Measurements from ENCODE around the gene URI1. TPM values are rescaled to one million over a fixed set of nuclear protein-coding genes. Genes with fewer than 3 reads are reported as not detected.
"Not testable (repeated sequence)": the region's sequence is repeated elsewhere in the genome, so short reads cannot be mapped to it uniquely, and the experiment has no call there.

URI1 gene
- total RNA-seq, 1 donor from 2014 or later, result 43.7 TPM

DNA sequence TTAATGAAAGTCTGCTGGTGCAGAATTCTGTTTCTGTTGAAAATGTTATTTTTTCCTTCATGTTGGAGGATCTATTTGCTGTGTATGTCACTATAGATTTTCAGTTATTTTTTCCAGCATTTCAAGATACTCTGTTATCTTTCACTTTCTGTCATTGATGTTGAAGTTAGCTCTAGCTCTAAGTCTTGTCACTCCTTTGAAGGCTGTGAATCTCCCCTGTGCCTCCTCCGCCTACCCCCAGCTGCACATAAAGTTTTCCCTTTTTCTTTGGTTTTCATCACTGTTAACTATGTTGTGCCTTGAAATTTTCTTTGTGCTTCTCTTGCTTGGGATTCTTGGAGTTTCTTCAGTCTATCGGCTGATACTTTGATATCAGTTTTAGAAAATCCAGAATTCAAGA, 20.8 kb downstream of the URI1 start:
- no peak overlapping the region for H3K4me3 Mint-ChIP-seq (ENCODE audit: unreplicated experiment)
- no peak for DNase-seq (ENCODE audit: extremely low spot score, unreplicated experiment)
- H3K27me3 Mint-ChIP-seq (ENCODE audit: unreplicated experiment), result no peaks in the 10 kb centered on the region
- H3K36me3 Mint-ChIP-seq (ENCODE audit: unreplicated experiment), result peaks cover 2% of the 10 kb centered on the region
- no peak overlapping the region for H3K27ac Mint-ChIP-seq (ENCODE audit: unreplicated experiment)
- H3K9me3 Mint-ChIP-seq (ENCODE audit: unreplicated experiment), result no peaks in the 10 kb centered on the region
- peaks cover 49% of the 10 kb centered on the region for H3K4me1 Mint-ChIP-seq (ENCODE audit: unreplicated experiment)
- TF ChIP-seq, protein P1, sequence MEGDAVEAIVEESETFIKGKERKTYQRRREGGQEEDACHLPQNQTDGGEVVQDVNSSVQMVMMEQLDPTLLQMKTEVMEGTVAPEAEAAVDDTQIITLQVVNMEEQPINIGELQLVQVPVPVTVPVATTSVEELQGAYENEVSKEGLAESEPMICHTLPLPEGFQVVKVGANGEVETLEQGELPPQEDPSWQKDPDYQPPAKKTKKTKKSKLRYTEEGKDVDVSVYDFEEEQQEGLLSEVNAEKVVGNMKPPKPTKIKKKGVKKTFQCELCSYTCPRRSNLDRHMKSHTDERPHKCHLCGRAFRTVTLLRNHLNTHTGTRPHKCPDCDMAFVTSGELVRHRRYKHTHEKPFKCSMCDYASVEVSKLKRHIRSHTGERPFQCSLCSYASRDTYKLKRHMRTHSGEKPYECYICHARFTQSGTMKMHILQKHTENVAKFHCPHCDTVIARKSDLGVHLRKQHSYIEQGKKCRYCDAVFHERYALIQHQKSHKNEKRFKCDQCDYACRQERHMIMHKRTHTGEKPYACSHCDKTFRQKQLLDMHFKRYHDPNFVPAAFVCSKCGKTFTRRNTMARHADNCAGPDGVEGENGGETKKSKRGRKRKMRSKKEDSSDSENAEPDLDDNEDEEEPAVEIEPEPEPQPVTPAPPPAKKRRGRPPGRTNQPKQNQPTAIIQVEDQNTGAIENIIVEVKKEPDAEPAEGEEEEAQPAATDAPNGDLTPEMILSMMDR (IDR thresholded peaks at IDR 0.05), result no peak

DNA sequence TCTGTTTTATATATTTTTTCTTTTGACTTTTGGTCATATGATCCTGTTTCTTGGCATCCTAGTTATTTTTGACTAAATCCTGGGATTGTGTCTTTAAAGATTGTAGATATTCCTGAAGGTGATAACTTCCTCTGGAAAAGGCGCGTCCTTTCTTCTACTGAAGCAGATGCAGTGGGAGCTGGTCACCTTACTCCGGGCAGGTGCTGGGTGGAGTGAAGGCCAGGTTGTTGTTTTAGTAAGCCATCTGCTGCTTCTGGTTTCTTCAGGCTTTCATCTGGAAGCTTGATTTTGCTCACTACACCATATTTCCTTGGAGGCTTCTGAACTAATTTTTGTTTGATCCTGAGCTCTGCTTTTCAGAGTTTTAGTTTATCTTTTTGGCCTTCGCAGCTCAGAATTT, 21.5 kb downstream of the URI1 start:
- TF ChIP-seq, protein P1 (IDR thresholded peaks at IDR 0.05), result no peak
- Mint-ChIP-seq H3K9me3 (ENCODE audit: unreplicated experiment) (no peaks in the 10 kb centered on the region), H3K4me3 (ENCODE audit: unreplicated experiment) (no peak overlapping the region), H3K36me3 (ENCODE audit: unreplicated experiment) (peaks cover 2% of the 10 kb centered on the region), H3K27ac (ENCODE audit: unreplicated experiment) (no peak overlapping the region), H3K4me1 (ENCODE audit: unreplicated experiment) (peaks cover 51% of the 10 kb centered on the region), H3K27me3 (ENCODE audit: unreplicated experiment) (no peaks in the 10 kb centered on the region)
- no peak for DNase-seq (ENCODE audit: extremely low spot score, unreplicated experiment)

DNA sequence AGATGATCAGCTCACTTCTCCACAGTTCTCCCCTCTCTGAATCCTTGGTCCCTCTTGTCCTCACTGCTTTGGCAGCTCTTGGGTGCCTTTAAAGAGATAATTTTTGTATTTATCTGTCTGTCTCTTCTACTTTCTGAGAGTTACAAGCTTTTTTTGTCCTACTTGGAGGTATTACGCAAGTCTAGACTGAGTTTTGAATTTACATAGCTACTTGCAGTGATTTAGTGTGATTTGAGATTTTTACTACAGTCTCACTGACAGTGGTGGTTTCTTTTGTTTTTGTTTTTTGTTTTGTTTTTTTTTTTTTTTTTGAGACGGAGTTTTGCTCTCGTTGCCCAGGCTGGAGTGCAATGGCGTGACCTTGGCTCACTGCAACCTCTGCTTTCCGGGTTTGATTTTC, 22.1 kb downstream of the URI1 start:
- Mint-ChIP-seq H3K9me3 (ENCODE audit: unreplicated experiment) (no peaks in the 10 kb centered on the region), H3K4me3 (ENCODE audit: unreplicated experiment) (no peak overlapping the region), H3K36me3 (ENCODE audit: unreplicated experiment) (peaks cover 2% of the 10 kb centered on the region), H3K27ac (ENCODE audit: unreplicated experiment) (peak overlapping the region; percentile 3), H3K4me1 (ENCODE audit: unreplicated experiment) (peaks cover 51% of the 10 kb centered on the region), H3K27me3 (ENCODE audit: unreplicated experiment) (no peaks in the 10 kb centered on the region)
- DNase-seq (ENCODE audit: extremely low spot score, unreplicated experiment), result no peak
- TF ChIP-seq, protein P1 (IDR thresholded peaks at IDR 0.05), result no peak

DNA sequence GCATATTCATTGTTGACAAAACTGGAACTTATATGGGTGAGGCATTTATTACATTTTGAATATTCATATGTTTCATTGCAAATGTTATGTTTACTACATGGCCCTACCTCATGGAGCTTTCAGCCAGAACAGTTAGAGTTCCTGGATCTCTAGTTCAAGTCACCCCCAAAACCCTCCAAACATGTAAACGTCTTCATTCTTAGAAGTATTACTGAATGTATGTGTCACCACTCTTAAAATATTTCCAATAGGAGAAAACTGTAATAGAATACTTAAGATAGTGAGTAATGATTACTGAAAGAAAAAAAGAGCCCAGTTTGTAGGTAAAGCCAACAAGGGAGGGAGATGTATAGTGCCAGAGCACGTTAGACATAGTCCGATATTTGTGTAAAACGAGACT, 23.5 kb downstream of the URI1 start:
- TF ChIP-seq, protein P1 (IDR thresholded peaks at IDR 0.05), result no peak
- Mint-ChIP-seq H3K9me3 (ENCODE audit: unreplicated experiment) (no peaks in the 10 kb centered on the region), H3K27ac (ENCODE audit: unreplicated experiment) (no peak overlapping the region), H3K4me1 (ENCODE audit: unreplicated experiment) (peaks cover 51% of the 10 kb centered on the region), H3K36me3 (ENCODE audit: unreplicated experiment) (peaks cover 2% of the 10 kb centered on the region), H3K27me3 (ENCODE audit: unreplicated experiment) (no peaks in the 10 kb centered on the region), H3K4me3 (ENCODE audit: unreplicated experiment) (no peak overlapping the region)
- no peak for DNase-seq (ENCODE audit: extremely low spot score, unreplicated experiment)

DNA sequence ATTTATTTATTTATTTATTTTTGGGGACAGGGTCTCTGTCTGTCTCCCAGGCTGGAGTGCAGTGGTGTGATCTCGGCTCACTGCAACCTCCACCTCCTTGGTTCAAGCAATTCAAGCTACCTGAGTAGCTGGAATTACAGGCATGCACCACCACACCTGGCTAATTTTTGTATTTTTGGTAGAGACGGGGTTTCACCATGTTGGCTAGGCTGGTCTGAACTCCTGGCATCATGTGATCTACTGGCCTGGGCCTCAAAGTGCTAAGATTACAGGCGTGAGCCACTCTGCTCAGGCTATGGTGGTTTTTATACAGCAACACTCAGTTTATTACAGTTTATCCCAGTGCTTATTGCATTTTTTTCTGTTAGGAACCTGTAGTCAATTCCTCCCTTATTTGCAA, 24.1 kb downstream of the URI1 start:
- H3K4me3 Mint-ChIP-seq (ENCODE audit: unreplicated experiment), result not testable (repeated sequence)

More for the DNA sequence above, 24.1 kb downstream of the URI1 start:
- H3K4me1 Mint-ChIP-seq (ENCODE audit: unreplicated experiment), result peaks cover 55% of the 10 kb centered on the region
- H3K27me3 Mint-ChIP-seq (ENCODE audit: unreplicated experiment); H3K36me3 Mint-ChIP-seq (ENCODE audit: unreplicated experiment); DNase-seq (ENCODE audit: extremely low spot score, unreplicated experiment); H3K9me3 Mint-ChIP-seq (ENCODE audit: unreplicated experiment): not testable (repeated sequence)
- H3K27ac Mint-ChIP-seq (ENCODE audit: unreplicated experiment), result peak overlapping the region; percentile 58

All from osteocyte (in vitro differentiated cells).